H1 (cell line): ENCODE measurements around the gene ESD. TPM values are rescaled to one million over a fixed set of nuclear protein-coding genes. Genes with fewer than 3 reads are reported as not detected.

Source experiments
- CTCF ChIA-PET: fragments of 300-600 bp; sonication (Branson Sonifier 250); formaldehyde crosslinking; loops from one replicate; lab custom pipeline; 2021; ENCODE audit not compliant: partially characterized antibody; lab: Charles Lee
- POLR2A ChIA-PET: fragments of 300-600 bp; sonication (Branson Sonifier 250); formaldehyde crosslinking; loops from one replicate; lab custom pipeline; 2021; ENCODE audit warnings: inconsistent platforms; ENCODE audit not compliant: partially characterized antibody; lab: Charles Lee
- DNase-seq, 2 experiments: peaks; one replicate each; pipeline versions ENCODE4 v3.0.0 to v3.0.0-alpha.2; 2010 to 2022; ENCODE audit warnings: low spot score in 2 of 2, low read depth in 1 of 2, mixed read lengths in 1 of 2
- FAIRE-seq: peaks from 2 replicates; lab custom pipeline; 2011; peaks lifted over from hg19 to GRCh38; lab: Jason Lieb, UNC
- H2AFZ ChIP-seq: 2 replicates; pipeline ENCODE4 v1.8.1; 2012; ENCODE audit warnings: low read length, inconsistent platforms
- H2AK5ac ChIP-seq: 2 replicates; pipeline ENCODE4 v1.6.1; 2013; ENCODE audit warnings: low read depth, low read length
- H2BK120ac ChIP-seq: replicated peaks from 2 replicates; pipeline ENCODE3; 2013; ENCODE audit warnings: low read depth, low read length, inconsistent platforms
- H2BK12ac ChIP-seq: 2 replicates; pipeline ENCODE4 v1.6.1; 2013; ENCODE audit warnings: low read depth, low read length
- H2BK15ac ChIP-seq: 2 replicates; pipeline ENCODE4 v1.6.1; 2013; ENCODE audit warnings: low read length
- H2BK20ac ChIP-seq: 2 replicates; pipeline ENCODE4 v1.6.1; 2013; ENCODE audit warnings: low read length
- H2BK5ac ChIP-seq: 2 replicates; pipeline ENCODE4 v1.6.1; 2013; ENCODE audit warnings: low read depth, low read length
- H3K14ac ChIP-seq: 2 replicates; pipeline ENCODE4 v1.6.1; 2013; ENCODE audit warnings: inconsistent platforms; ENCODE audit not compliant: insufficient read length
- H3K18ac ChIP-seq: 2 replicates; pipeline ENCODE4 v1.6.1; 2013; ENCODE audit warnings: low read length; ENCODE audit errors: extremely low read depth
- H3K23ac ChIP-seq: 2 replicates; pipeline ENCODE4 v1.6.1; 2013; ENCODE audit warnings: inconsistent platforms; ENCODE audit not compliant: insufficient read length
- H3K23me2 ChIP-seq: 2 replicates; pipeline ENCODE4 v1.6.1; 2013; ENCODE audit warnings: low read depth, low read length
- H3K27ac ChIP-seq: 2 replicates; pipeline ENCODE4 v1.6.1; 2011; ENCODE audit warnings: low read depth, low read length, inconsistent platforms
- H3K27me3 ChIP-seq, 4 experiments: replicated peaks in 1 of 4; 1 replicate in 1 of 4; 2 replicates in 3 of 4; pipeline versions ENCODE4 v1.6.1 to v1.8.1; 2011 to 2013; ENCODE audit warnings: low read length in 3 of 4, mild to moderate bottlenecking in 3 of 4, inconsistent platforms in 2 of 4, mixed read lengths in 2 of 4, moderate library complexity in 1 of 4; ENCODE audit not compliant: control insufficient read depth in 3 of 4, insufficient read depth in 3 of 4; ENCODE audit errors: extremely low read depth in 1 of 4
- H3K36me3 ChIP-seq, 4 experiments: 2 replicates each; pipeline versions ENCODE4 v1.6.1 to v1.8.1; 2011 to 2013; ENCODE audit warnings: mild to moderate bottlenecking in 4 of 4, low read length in 3 of 4, moderate library complexity in 2 of 4, control low read depth in 1 of 4, inconsistent platforms in 1 of 4; ENCODE audit not compliant: insufficient read depth in 4 of 4, control insufficient read depth in 2 of 4
- H3K4ac ChIP-seq: replicated peaks from 2 replicates; pipeline ENCODE3; 2013; ENCODE audit warnings: low read length, low read depth, mixed read lengths, inconsistent platforms; ENCODE audit not compliant: insufficient read length
- H3K4me1 ChIP-seq, 4 experiments: replicated peaks in 1 of 4; 1 replicate in 1 of 4; 2 replicates in 3 of 4; pipeline versions ENCODE4 v1.6.1 to v1.8.1; 2011 to 2013; ENCODE audit warnings: low read length in 3 of 4, inconsistent platforms in 2 of 4, mixed read lengths in 1 of 4; ENCODE audit not compliant: insufficient read depth in 4 of 4, control insufficient read depth in 3 of 4
- H3K4me2 ChIP-seq, 2 experiments: 2 replicates each; pipeline versions ENCODE4 v1.6.1 to v1.8.1; 2011 to 2013; ENCODE audit warnings: low read depth in 2 of 2, low read length in 2 of 2, control low read depth in 1 of 2, inconsistent platforms in 1 of 2, mild to moderate bottlenecking in 1 of 2; ENCODE audit not compliant: insufficient read depth in 1 of 2
- H3K4me3 ChIP-seq, 4 experiments: fragments of 200-600, 300-600 bp in 1 of 4; sonication (generic), shearing (Covaris generic), sonication (Bioruptor Twin) in 1 of 4; 2 replicates each; pipeline versions ENCODE4 v1.5.1 to v1.8.1; 2011 to 2016; ENCODE audit warnings: low read length in 4 of 4, low read depth in 3 of 4, control low read depth in 2 of 4, inconsistent platforms in 2 of 4, mild to moderate bottlenecking in 2 of 4, mixed read lengths in 1 of 4, moderate library complexity in 1 of 4; ENCODE audit not compliant: insufficient read depth in 2 of 4; ENCODE audit errors: extremely low read depth in 1 of 4
- H3K56ac ChIP-seq: replicated peaks from 2 replicates; pipeline ENCODE3; 2013; ENCODE audit warnings: low read depth, mild to moderate bottlenecking, mixed read lengths, low read length, inconsistent platforms; ENCODE audit not compliant: insufficient read length
- H3K79me1 ChIP-seq: 2 replicates; pipeline ENCODE4 v1.6.1; 2013; ENCODE audit warnings: low read depth, low read length, control low read depth
- H3K79me2 ChIP-seq, 2 experiments: 2 replicates each; pipeline versions ENCODE4 v1.6.1 to v1.8.1; 2012 to 2013; ENCODE audit warnings: low read length in 2 of 2, mild to moderate bottlenecking in 2 of 2, inconsistent platforms in 1 of 2; ENCODE audit not compliant: insufficient read depth in 2 of 2, control insufficient read depth in 1 of 2
- H3K9ac ChIP-seq, 4 experiments: replicated peaks in 1 of 4; 1 replicate in 1 of 4; 2 replicates in 3 of 4; pipeline versions ENCODE4 v1.6.1 to v1.8.1; 2011 to 2013; ENCODE audit warnings: low read depth in 3 of 4, low read length in 3 of 4, control low read depth in 2 of 4, mild to moderate bottlenecking in 2 of 4, moderate library complexity in 2 of 4, inconsistent platforms in 1 of 4; ENCODE audit errors: extremely low read depth in 1 of 4
- H3K9me3 ChIP-seq, 2 experiments: 2 replicates each; pipeline versions ENCODE4 v1.6.1 to v1.8.1; 2012 to 2013; ENCODE audit warnings: mild to moderate bottlenecking in 2 of 2, moderate library complexity in 2 of 2, control low read depth in 1 of 2, inconsistent platforms in 1 of 2, low read depth in 1 of 2, low read length in 1 of 2, mixed read lengths in 1 of 2; ENCODE audit not compliant: insufficient read depth in 2 of 2
- H4K20me1 ChIP-seq, 2 experiments: replicated peaks in 1 of 2; 2 replicates each; pipeline versions ENCODE3 to v1.8.1; 2011 to 2013; ENCODE audit warnings: inconsistent platforms in 2 of 2, low read length in 2 of 2, mild to moderate bottlenecking in 1 of 2; ENCODE audit not compliant: insufficient read depth in 2 of 2, control insufficient read depth in 1 of 2
- H4K5ac ChIP-seq: 2 replicates; pipeline ENCODE4 v1.6.1; 2013; ENCODE audit warnings: low read length, low read depth, mixed read lengths, inconsistent platforms; ENCODE audit not compliant: insufficient read length
- H4K8ac ChIP-seq: 2 replicates; pipeline ENCODE4 v1.8.0; 2013; ENCODE audit warnings: mild to moderate bottlenecking, moderate library complexity, low read length, inconsistent platforms; ENCODE audit not compliant: insufficient read depth; ENCODE audit errors: extremely low read depth
- H4K91ac ChIP-seq: replicated peaks from 2 replicates; pipeline ENCODE3; 2013; ENCODE audit warnings: low read length, mixed read lengths, inconsistent platforms; ENCODE audit not compliant: insufficient read length
- ASH2L ChIP-seq: fragments of 200-600, 300-600 bp; sonication (generic); IDR thresholded peaks from one replicate; pipeline ENCODE4 v1.7.1; 2017; ENCODE audit warnings: low read length
- BCL11A ChIP-seq, 2 experiments: IDR thresholded peaks; one replicate each; pipeline ENCODE4 v1.6.1; 2011; ENCODE audit warnings: low read depth in 2 of 2, low read length in 2 of 2, mild to moderate bottlenecking in 2 of 2
- GTF2F1 ChIP-seq: IDR thresholded peaks from 2 replicates; pipeline ENCODE4 v1.6.1; 2012; ENCODE audit warnings: low read depth, low read length, improper control_type of control experiment, borderline replicate concordance
- HDAC2 ChIP-seq, 2 experiments: fragments of 300-600 bp in 1 of 2; sonication (generic) in 1 of 2; IDR thresholded peaks; 2 replicates each; pipeline ENCODE4 v1.6.1; 2011 to 2012; ENCODE audit warnings: low read depth in 2 of 2, low read length in 2 of 2, mild to moderate bottlenecking in 2 of 2, moderate library complexity in 2 of 2, borderline replicate concordance in 1 of 2, inconsistent platforms in 1 of 2
- HDAC6 ChIP-seq: IDR thresholded peaks from one replicate; pipeline ENCODE4 v1.7.1; 2012; ENCODE audit warnings: low read depth, mild to moderate bottlenecking, inconsistent platforms, low read length, moderate library complexity
- NRF1 ChIP-seq: IDR thresholded peaks from 2 replicates; pipeline ENCODE4 v1.6.1; 2011; ENCODE audit warnings: mild to moderate bottlenecking, low read depth, low read length, improper control_type of control experiment
- POLR2A ChIP-seq, 2 experiments: IDR thresholded peaks; 1 replicate in 1 of 2; 2 replicates in 1 of 2; pipeline ENCODE4 v1.6.1; 2011; ENCODE audit warnings: low read depth in 2 of 2, low read length in 2 of 2, mild to moderate bottlenecking in 2 of 2; ENCODE audit errors: control extremely low read depth in 1 of 2
- POLR2AphosphoS5 ChIP-seq: IDR thresholded peaks from 2 replicates; pipeline ENCODE4 v1.6.1; 2011; ENCODE audit warnings: low read depth, low read length
- POU5F1 ChIP-seq: IDR thresholded peaks from 2 replicates; pipeline ENCODE4 v1.6.1; 2011; ENCODE audit warnings: low read depth, mild to moderate bottlenecking, low read length, moderate library complexity
- RAD21 ChIP-seq, 2 experiments: IDR thresholded peaks in 1 of 2; conservative IDR thresholded peaks in 1 of 2; 2 replicates each; pipeline ENCODE4 v1.6.1; 2011; ENCODE audit warnings: low read depth in 2 of 2, low read length in 2 of 2, improper control_type of control experiment in 1 of 2, inconsistent platforms in 1 of 2, mild to moderate bottlenecking in 1 of 2, moderate library complexity in 1 of 2
- RXRA ChIP-seq: IDR thresholded peaks from 2 replicates; pipeline ENCODE4 v1.6.1; 2011; ENCODE audit warnings: low read depth, mild to moderate bottlenecking, low read length, moderate library complexity; ENCODE audit not compliant: insufficient read depth
- SP1 ChIP-seq: IDR thresholded peaks from 2 replicates; pipeline ENCODE4 v1.6.1; 2011; ENCODE audit warnings: low read depth, low read length
- SP2 ChIP-seq: IDR thresholded peaks from 2 replicates; pipeline ENCODE4 v1.6.1; 2012; ENCODE audit warnings: mild to moderate bottlenecking, low read length, inconsistent platforms
- TCF12 ChIP-seq: IDR thresholded peaks from 2 replicates; pipeline ENCODE4 v1.6.1; 2011; ENCODE audit warnings: low read depth, mild to moderate bottlenecking, low read length
- WGBS, 2 experiments: shearing (Covaris generic) in 1 of 2; methylation state at CpG; one replicate each; pipeline versions ENCODE4 v1.1.6 to v1.1.7; 2013 to 2015; ENCODE audit warnings: low lambda C conversion rate in 2 of 2, mixed read lengths in 2 of 2, inconsistent platforms in 1 of 2, low coverage in 1 of 2, missing lambda C conversion rate in 1 of 2; ENCODE audit not compliant: insufficient replicate concordance in 2 of 2, insufficient coverage in 1 of 2, insufficient read length in 1 of 2; ENCODE audit errors: extremely low coverage in 1 of 2, missing lambda C conversion rate in 1 of 2; 5-methylcytosine and 5-hydroxymethylcytosine counted together
- polyA plus RNA-seq, 7 experiments: library from polyadenylated mRNA; depleted of rRNA in 3 of 7; stranded (reverse) in 5 of 7; unstranded in 2 of 7; fragments of >200 nt in 5 of 7; fragments of 200-250 nt in 2 of 7; gene quantifications; 1 replicate in 5 of 7; 2 replicates in 1 of 7; 4 replicates in 1 of 7; pipeline versions ENCODE4 v1.2.1 to v1.2.3, GENCODE V29; 2011 to 2013; ENCODE audit warnings: missing spikeins in 2 of 7, mixed read lengths in 2 of 7
- total RNA-seq: library from RNA; stranded (reverse); fragmentation: NEBNext Ultra II Directional; extraction: Animal tissue kit (Norgen Biotek cat#: 25700); gene quantifications from 2 replicates; pipeline ENCODE4 v1.2.1, GENCODE V29; 2021
- TF ChIP-seq, protein P1 (sequence below): IDR thresholded peaks from 2 replicates; pipeline ENCODE4 v1.6.1; 2011; ENCODE audit warnings: low read length, improper control_type of control experiment

The ESD gene
- total and polyA plus RNA-seq, 2 of the 8 experiments (the other 6 are each of a cell fraction or from before 2014, with no cell fraction given): 40.3 to 55.8 TPM

DNA sequence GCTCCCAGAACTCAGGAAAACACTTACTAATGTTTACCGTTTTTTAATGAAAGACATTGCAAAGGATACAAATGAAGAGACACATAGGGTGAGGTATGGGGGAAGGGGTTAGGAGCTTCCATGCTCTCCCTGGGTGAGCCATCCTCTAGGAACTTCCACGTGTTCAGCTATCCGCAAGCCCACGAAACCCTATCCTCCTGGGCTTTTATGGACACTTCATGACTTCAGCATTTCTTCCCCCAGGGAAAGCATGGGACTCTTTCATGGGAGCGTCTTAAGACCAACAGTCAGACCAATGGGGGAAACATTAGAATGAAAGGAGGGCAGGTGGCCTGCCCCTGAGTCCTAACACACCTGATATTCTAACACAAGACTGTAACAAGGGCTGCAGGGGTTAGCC, 6.6 kb upstream of the ESD start:
- no peak overlapping the region for H2BK120ac ChIP-seq
- no peaks in the 10 kb centered on the region; a peak in 1 of 7 replicates for H3K27me3 ChIP-seq
- H2BK20ac ChIP-seq: no peak overlapping the region
- CTCF ChIA-PET: no interaction called here
- no peak for DNase-seq
- no peak overlapping the region for H3K23ac ChIP-seq
- no peaks in the 10 kb centered on the region for H3K36me3 ChIP-seq
- H3K9me3 ChIP-seq: no peaks in the 10 kb centered on the region
- no peak overlapping the region for H3K4ac ChIP-seq
- no peak overlapping the region for H3K18ac ChIP-seq
- H3K23me2 ChIP-seq: no peaks in the 10 kb centered on the region
- no peak overlapping the region for H2AK5ac ChIP-seq
- H2AFZ ChIP-seq: no peak overlapping the region
- POLR2A ChIA-PET: no interaction called here
- H3K4me2 ChIP-seq: no peak overlapping the region
- no peaks in the 10 kb centered on the region for H3K79me2 ChIP-seq
- no peak for FAIRE-seq
- no peak overlapping the region for H4K8ac ChIP-seq
- H3K14ac ChIP-seq: no peak overlapping the region
- H2BK12ac ChIP-seq: no peak overlapping the region
- H2BK5ac ChIP-seq: no peak overlapping the region
- H3K56ac ChIP-seq: no peak overlapping the region
- H3K79me1 ChIP-seq: no peaks in the 10 kb centered on the region
- H3K4me1 ChIP-seq: no peaks in the 10 kb centered on the region
- H4K5ac ChIP-seq: no peak overlapping the region
- H3K9ac ChIP-seq: no peak overlapping the region
- no peak overlapping the region for H4K91ac ChIP-seq
- no peak overlapping the region for H2BK15ac ChIP-seq
- no peaks in the 10 kb centered on the region for H4K20me1 ChIP-seq
- H3K27ac ChIP-seq: no peak overlapping the region
- 99% methylated on average over 5 of the region's 5 CpGs; no CpG with 5 or more reads in 1 of the 2 experiments for WGBS, 2 experiments
- H3K4me3 ChIP-seq: no peak overlapping the region
- TF ChIP-seq BCL11A (IDR thresholded peaks at IDR 0.05; ENCODE audit: low read depth in 2 of 2, low read length in 2 of 2): no peak
- TF ChIP-seq HDAC2 (IDR thresholded peaks at IDR 0.05; ENCODE audit: borderline replicate concordance in 1 of 2, low read depth in 2 of 2, low read length in 2 of 2): no peak
- no peak for TF ChIP-seq POLR2AphosphoS5
- TF ChIP-seq RXRA: no peak
- TF ChIP-seq POU5F1: no peak
- TF ChIP-seq ASH2L: no peak
- no peak for TF ChIP-seq SP2
- TF ChIP-seq RAD21 (IDR thresholded peaks at IDR 0.05 in 1 of 2, conservative IDR thresholded peaks at IDR 0.05 in 1 of 2; ENCODE audit: low read depth in 2 of 2, low read length in 2 of 2): no peak
- TF ChIP-seq GTF2F1: no peak
- TF ChIP-seq POLR2A (IDR thresholded peaks at IDR 0.05; ENCODE audit: control extremely low read depth in 1 of 2, low read depth in 2 of 2, low read length in 2 of 2): no peak
- no peak for TF ChIP-seq NRF1
- no peak for TF ChIP-seq SP1
- TF ChIP-seq TCF12: no peak
- TF ChIP-seq, protein P1, sequence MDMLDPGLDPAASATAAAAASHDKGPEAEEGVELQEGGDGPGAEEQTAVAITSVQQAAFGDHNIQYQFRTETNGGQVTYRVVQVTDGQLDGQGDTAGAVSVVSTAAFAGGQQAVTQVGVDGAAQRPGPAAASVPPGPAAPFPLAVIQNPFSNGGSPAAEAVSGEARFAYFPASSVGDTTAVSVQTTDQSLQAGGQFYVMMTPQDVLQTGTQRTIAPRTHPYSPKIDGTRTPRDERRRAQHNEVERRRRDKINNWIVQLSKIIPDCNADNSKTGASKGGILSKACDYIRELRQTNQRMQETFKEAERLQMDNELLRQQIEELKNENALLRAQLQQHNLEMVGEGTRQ: no peak
- no peak for TF ChIP-seq HDAC6
